ENCODE data around the gene ERC1.

GRCh38 chr12:1320021-1320420 lies 329.0 kb downstream of the ERC1 start:
- TF ChIP-seq CTCF (conservative IDR thresholded peaks at IDR 0.05 in 1 of 2, IDR thresholded peaks at IDR 0.05 in 1 of 2; ENCODE audit: low read depth in 1 of 2, low read length in 2 of 2) (no peak), EZH2 (IDR thresholded peaks at IDR 0.05; ENCODE audit: low read length, missing control alignments) (no peak)
